HepG2 (cell line): ENCODE results near the gene MRPL2. TPM values are rescaled to one million over a fixed set of nuclear protein-coding genes. Genes with fewer than 3 reads are reported as not detected.

ENCODE experiments used
- ATAC-seq: fragments of 200-7000 bp; cut with Tn5 transposase; 3 replicates; pipeline ENCODE4 v1.9.1; 2020; ENCODE audit warnings: mild to moderate bottlenecking, moderate library complexity
- BruUV-seq: library from RNA; stranded (reverse); fragments of 400-500 nt; replicated peaks from 2 replicates; lab custom pipeline; 2021; lab: Mats Ljungman, UMichigan
- CTCF ChIA-PET: fragments of 300-600 bp; formaldehyde crosslinking; extraction: SDS; loops from one replicate; lab custom pipeline; 2021; ENCODE audit warnings: low total read pairs, inconsistent platforms, low intra/inter-chr PET ratio; lab: Yijun Ruan, JAX
- POLR2A ChIA-PET: fragments of 350-600 bp; sonication (Branson Sonifier 250); formaldehyde crosslinking; loops from one replicate; lab custom pipeline; 2020; ENCODE audit warnings: antibody characterized with exemption, inconsistent platforms; lab: Yijun Ruan, JAX
- DNase-seq: peaks from one replicate; pipeline ENCODE4 v3.0.0-alpha.2; 2015; ENCODE audit warnings: low spot score
- FAIRE-seq: peaks from 3 replicates; lab custom pipeline; 2011; peaks lifted over from hg19 to GRCh38; lab: Jason Lieb, UNC
- H2AFZ ChIP-seq: one replicate; pipeline ENCODE4 v1.6.1; 2011; ENCODE audit warnings: low read length, inconsistent platforms
- H3K27ac ChIP-seq: fragments of 300-600 bp; 3 replicates; pipeline ENCODE4 v1.8.0; 2011; ENCODE audit warnings: mixed run types, mild to moderate bottlenecking, mixed read lengths, low read length, inconsistent platforms; ENCODE audit not compliant: insufficient read depth; ENCODE audit errors: extremely low read length
- H3K27me3 ChIP-seq, 2 experiments: fragments of 200-600 bp in 1 of 2; 2 replicates in 1 of 2; 3 replicates in 1 of 2; pipeline versions ENCODE4 v1.6.0 to v1.8.0; 2011; ENCODE audit warnings: low read length in 2 of 2, mild to moderate bottlenecking in 2 of 2, moderate library complexity in 2 of 2, inconsistent platforms in 1 of 2; ENCODE audit not compliant: insufficient read depth in 2 of 2, control insufficient read depth in 1 of 2
- H3K36me3 ChIP-seq, 2 experiments: fragments of 200-600 bp in 1 of 2; replicated peaks in 1 of 2; 2 replicates in 1 of 2; 3 replicates in 1 of 2; pipeline versions ENCODE4 v1.5.1 to v1.8.0; 2011; ENCODE audit warnings: low read length in 2 of 2, inconsistent platforms in 1 of 2; ENCODE audit not compliant: insufficient read depth in 2 of 2, control insufficient read depth in 1 of 2
- H3K4me1 ChIP-seq: 2 replicates; pipeline ENCODE4 v1.5.1; 2012; ENCODE audit warnings: low read length, inconsistent platforms; ENCODE audit not compliant: insufficient read depth
- H3K4me2 ChIP-seq: 2 replicates; pipeline ENCODE4 v1.6.0; 2011; ENCODE audit warnings: low read depth, low read length, inconsistent platforms
- H3K4me3 ChIP-seq, 3 experiments: fragments of 200-600 bp in 1 of 3; sonication (generic), shearing (Covaris generic) in 1 of 3; replicated peaks in 1 of 3; 2 replicates each; pipeline ENCODE4 v1.5.1; 2011 to 2016; ENCODE audit warnings: low read length in 3 of 3, inconsistent platforms in 2 of 3, low read depth in 2 of 3, mild to moderate bottlenecking in 2 of 3, control low read depth in 1 of 3, mixed read lengths in 1 of 3; ENCODE audit not compliant: insufficient read depth in 1 of 3
- H3K79me2 ChIP-seq: one replicate; pipeline ENCODE4 v1.6.1; 2011; ENCODE audit warnings: low read length, inconsistent platforms; ENCODE audit not compliant: insufficient read depth
- H3K9ac ChIP-seq: 2 replicates; pipeline ENCODE4 v1.6.0; 2011; ENCODE audit warnings: mild to moderate bottlenecking, low read depth, low read length, inconsistent platforms; ENCODE audit not compliant: insufficient read depth
- H3K9me3 ChIP-seq: 2 replicates; pipeline ENCODE4 v1.5.1; 2012; ENCODE audit warnings: mild to moderate bottlenecking, low read length
- H4K20me1 ChIP-seq: 2 replicates; pipeline ENCODE4 v1.6.0; 2011; ENCODE audit warnings: inconsistent platforms, mild to moderate bottlenecking, low read length, moderate library complexity; ENCODE audit not compliant: insufficient read depth
- CTCF ChIP-seq: sonication (generic); formaldehyde crosslinking; IDR thresholded peaks from 2 replicates; pipeline ENCODE4 v1.5.0; 2020; ENCODE audit warnings: mild to moderate bottlenecking, missing genetic modification reagents, moderate library complexity
- FUBP1 ChIP-seq: sonication (generic); formaldehyde crosslinking; IDR thresholded peaks from 2 replicates; pipeline ENCODE4 v1.5.1; 2020; ENCODE audit warnings: missing genetic modification reagents, mild to moderate bottlenecking, borderline replicate concordance
- KLF9 ChIP-seq: IDR thresholded peaks from 2 replicates; pipeline ENCODE4 v1.6.1; 2016; ENCODE audit warnings: low read depth
- PBX2 ChIP-seq: IDR thresholded peaks from 2 replicates; pipeline ENCODE4 v1.6.1; 2016; ENCODE audit warnings: control low read depth
- TFE3 ChIP-seq: IDR thresholded peaks from 2 replicates; pipeline ENCODE4 v1.6.1; 2016
- ZNF260 ChIP-seq: sonication (generic); formaldehyde crosslinking; IDR thresholded peaks from 2 replicates; pipeline ENCODE4 v1.4.0; 2020; ENCODE audit warnings: missing genetic modification reagents, low read depth, mild to moderate bottlenecking, borderline replicate concordance
- ZNF574 ChIP-seq: sonication (generic); formaldehyde crosslinking; IDR thresholded peaks from 2 replicates; pipeline ENCODE4 v1.4.0; 2020; ENCODE audit warnings: missing genetic modification reagents
- WGBS: methylation state at CpG from one replicate; pipeline ENCODE4 v1.1.6; 2017; ENCODE audit warnings: low lambda C conversion rate; 5-methylcytosine and 5-hydroxymethylcytosine counted together
- in situ Hi-C: cut with HindIII; loops from 2 replicates; pipeline ENCODE4 v1.10.0; 2017; ENCODE audit warnings: low pct_unique_long_range_greater_than_20kb; ENCODE audit not compliant: extremely low pct_ligation_motif_present
- intact Hi-C: fragments of 100-400 bp; cut with micrococcal nuclease; formaldehyde crosslinking; loops from one replicate; pipeline ENCODE4 v1.10.0; 2022; ENCODE audit not compliant: unreplicated experiment
- polyA plus RNA-seq, 8 experiments: library from polyadenylated mRNA; depleted of rRNA in 3 of 8; stranded (reverse) in 7 of 8; unstranded in 1 of 8; fragments of >200 nt; fragmentation: Illumina TruSeq in 4 of 8; extraction: Trizol in 4 of 8; gene quantifications; 2 replicates each; pipeline versions ENCODE4 v1.2.1 to v1.2.3, GENCODE V29; 2011 to 2016; ENCODE audit warnings: low read depth in 4 of 8, missing spikeins in 1 of 8, mixed read lengths in 1 of 8; ENCODE audit not compliant: insufficient read depth in 1 of 8
- total RNA-seq, 5 experiments: library from RNA; depleted of rRNA; stranded (reverse); fragments of >200 nt; fragmentation: Illumina TruSeq; extraction: Trizol; gene quantifications; 2 replicates each; pipeline ENCODE4 v1.2.3, GENCODE V29; 2016; ENCODE audit warnings: low read depth in 1 of 5

MRPL2 gene
- total and polyA plus RNA-seq, 2 of the 13 experiments (the other 11 are each of a cell fraction or from before 2014, with no cell fraction given) = 56.8 to 65.6 TPM

GRCh38 chr6:43035495-43036194 is 23.6 kb downstream of the MRPL2 start (continued):
- TF ChIP-seq ZNF574 (CRISPR knock-in tag) (0 out of 2 replicates have a peak, but pooled peaks have one; percentile 11), PBX2 (CRISPR knock-in tag) (peak; percentile 84)

GRCh38 chr6:43034190-43034525 is 25.1 kb downstream of the MRPL2 start:
- peaks cover 12% of the 10 kb centered on the region for H3K4me1 ChIP-seq
- peaks cover 26 to 55% of the 10 kb centered on the region in 2 experiments for H3K36me3 ChIP-seq
- H3K4me2 ChIP-seq = no peak overlapping the region
- FAIRE-seq (no peak), ATAC-seq (no peak), DNase-seq (no peak)
- no peaks in the 10 kb centered on the region for H3K27me3 ChIP-seq
- H3K9me3 ChIP-seq = no peaks in the 10 kb centered on the region
- H3K79me2 ChIP-seq = no peaks in the 10 kb centered on the region
- no TSS peak for BruUV-seq
- ChIA-PET POLR2A (interaction anchor here (1.0 to 5.2 kb wide), 5 partner anchors 9 to 50 kb away, joined by 3 to 41 read pairs (median 13); partner anchors contain the start of genes KLC4, KLHDC3, MEA1 and MRPL2), CTCF (no interaction called here)
- intact Hi-C loops (no loop called here), in situ Hi-C loops (no loop called here)
- H4K20me1 ChIP-seq = peaks cover 3% of the 10 kb centered on the region; the same call in 1 of the 2 replicates
- no peak overlapping the region for H3K9ac ChIP-seq
- H2AFZ ChIP-seq = no peak overlapping the region
- 89% methylated on average over 2 of the region's 2 CpGs for WGBS
- TF ChIP-seq CTCF (CRISPR knock-in tag) (0 out of 2 replicates have a peak, but pooled peaks have one; percentile 20), KLF9 (CRISPR knock-in tag) (no peak), TFE3 (CRISPR knock-in tag) (no peak), FUBP1 (CRISPR knock-in tag) (no peak), ZNF260 (CRISPR knock-in tag) (no peak)
- no peak overlapping the region for H3K27ac ChIP-seq
- no peak overlapping the region for H3K4me3 ChIP-seq
